Lower leg skin (tissue), 3 donors: ENCODE results near the gene ATG7.

Experiments used
- CTCF ChIP-seq, 3 donors: fragments of 450-650 bp; IDR thresholded peaks; one replicate each; pipeline ENCODE4 v1.5.1; 2016; ENCODE audit warnings: antibody characterized with exemption in 3 of 3, mild to moderate bottlenecking in 3 of 3, moderate library complexity in 2 of 3
- POLR2A ChIP-seq, 2 donors: fragments of 450-650 bp; IDR thresholded peaks; one replicate each; pipeline ENCODE4 v1.6.1; 2016 to 2017; ENCODE audit warnings: antibody characterized with exemption in 2 of 2, mild to moderate bottlenecking in 1 of 2, moderate library complexity in 1 of 2

GRCh38 chr3:11245276-11245675, 26.9 kb upstream of the ATG7 start:
- no peak for TF ChIP-seq CTCF (IDR thresholded peaks at IDR 0.05)
- TF ChIP-seq POLR2A (IDR thresholded peaks at IDR 0.05) = no peak
